ENCODE measurements around the gene UNC13C. TPM values are rescaled to one million over a fixed set of nuclear protein-coding genes. Genes with fewer than 3 reads are reported as not detected.
"Not testable (repeated sequence)": the region's sequence is repeated elsewhere in the genome, so short reads cannot be mapped to it uniquely, and the experiment has no call there.

Gene UNC13C
- not detected in 2 replicates for total RNA-seq

DNA sequence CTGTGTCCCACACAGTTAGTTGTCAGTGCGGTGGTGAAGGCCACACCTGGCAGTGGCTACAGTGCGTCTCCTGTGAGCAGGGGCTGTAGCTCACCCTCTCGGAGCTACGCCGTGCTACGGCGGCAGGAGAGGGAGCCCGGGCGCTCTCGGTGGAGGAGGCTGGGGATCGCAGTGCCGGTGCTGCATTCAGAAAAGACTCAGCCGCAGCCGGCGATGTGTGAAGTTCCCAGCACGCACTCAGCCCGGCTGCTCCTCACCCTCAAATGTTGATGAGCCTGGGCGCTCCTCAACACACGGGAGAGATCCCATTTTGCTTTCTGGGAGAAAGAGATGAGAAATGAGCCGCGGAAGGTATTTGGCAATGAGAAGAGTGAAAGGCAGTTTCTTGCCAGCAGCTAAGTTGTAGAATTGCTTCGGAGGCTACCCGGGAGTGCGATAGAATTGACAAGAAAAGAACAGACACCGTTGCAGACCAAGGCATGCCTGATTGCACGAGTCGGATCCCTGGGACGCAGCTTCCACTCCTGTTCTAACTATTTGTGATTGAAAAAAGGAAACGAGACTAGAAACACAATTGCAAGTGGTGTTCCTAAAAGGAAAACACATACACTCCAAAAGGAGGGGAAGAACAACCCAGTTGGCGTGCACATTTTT, at the start of gene UNC13C:
TSS of gene UNC13C (plus strand) at position 189 of the 654 bp plus-strand sequence. CDS start 34,463 bp downstream, outside the sequence.
- DNase-seq, result no peak
- TF ChIP-seq, protein P1, sequence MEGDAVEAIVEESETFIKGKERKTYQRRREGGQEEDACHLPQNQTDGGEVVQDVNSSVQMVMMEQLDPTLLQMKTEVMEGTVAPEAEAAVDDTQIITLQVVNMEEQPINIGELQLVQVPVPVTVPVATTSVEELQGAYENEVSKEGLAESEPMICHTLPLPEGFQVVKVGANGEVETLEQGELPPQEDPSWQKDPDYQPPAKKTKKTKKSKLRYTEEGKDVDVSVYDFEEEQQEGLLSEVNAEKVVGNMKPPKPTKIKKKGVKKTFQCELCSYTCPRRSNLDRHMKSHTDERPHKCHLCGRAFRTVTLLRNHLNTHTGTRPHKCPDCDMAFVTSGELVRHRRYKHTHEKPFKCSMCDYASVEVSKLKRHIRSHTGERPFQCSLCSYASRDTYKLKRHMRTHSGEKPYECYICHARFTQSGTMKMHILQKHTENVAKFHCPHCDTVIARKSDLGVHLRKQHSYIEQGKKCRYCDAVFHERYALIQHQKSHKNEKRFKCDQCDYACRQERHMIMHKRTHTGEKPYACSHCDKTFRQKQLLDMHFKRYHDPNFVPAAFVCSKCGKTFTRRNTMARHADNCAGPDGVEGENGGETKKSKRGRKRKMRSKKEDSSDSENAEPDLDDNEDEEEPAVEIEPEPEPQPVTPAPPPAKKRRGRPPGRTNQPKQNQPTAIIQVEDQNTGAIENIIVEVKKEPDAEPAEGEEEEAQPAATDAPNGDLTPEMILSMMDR (IDR thresholded peaks at IDR 0.05), result no peak
- Mint-ChIP-seq H3K27me3 (peaks cover 13% of the 10 kb centered on the region), H3K4me1 (no peaks in the 10 kb centered on the region), H3K27ac (no peak within 1 kb of the TSS), H3K9me3 (no peaks in the 10 kb centered on the region), H3K36me3 (ENCODE audit: low read depth) (no peaks in the 10 kb centered on the region), H3K4me3 (no peak within 1 kb of the TSS)
- ATAC-seq (ENCODE audit: low read depth), result no peak
- CTCF ChIA-PET, result no interaction called here
- intact Hi-C loops (cut with micrococcal nuclease), result no loop called here
- POLR2A ChIA-PET, result no interaction called here

DNA sequence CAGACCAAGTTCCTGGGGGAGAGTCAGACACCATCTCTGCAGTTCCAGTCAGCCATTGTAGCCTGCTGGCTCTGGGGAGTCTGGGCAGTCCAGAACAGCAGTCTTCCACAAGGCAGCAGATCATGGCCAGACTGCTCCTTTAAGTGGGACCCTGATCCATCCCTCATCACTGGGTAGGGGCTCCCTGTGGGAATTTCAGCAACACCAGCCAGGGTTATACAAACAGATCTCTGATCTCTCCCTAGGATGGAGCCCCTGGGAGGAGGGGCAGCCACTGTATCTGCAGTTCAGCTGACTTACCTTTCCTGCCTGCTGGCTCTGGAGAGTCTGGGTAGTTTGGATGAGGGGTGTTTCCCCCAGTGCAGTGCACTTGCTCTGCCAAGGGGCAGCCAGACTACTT, 42.1 kb upstream of the UNC13C start:
- H3K9me3 Mint-ChIP-seq, result peaks cover 29% of the 10 kb centered on the region
- DNase-seq, result no peak
- no peak overlapping the region for H3K27ac Mint-ChIP-seq
- no peaks in the 10 kb centered on the region for H3K36me3 Mint-ChIP-seq (ENCODE audit: low read depth)
- no peaks in the 10 kb centered on the region for H3K27me3 Mint-ChIP-seq
- POLR2A ChIA-PET, result no interaction called here
- intact Hi-C loops (cut with micrococcal nuclease), result no loop called here
- no peaks in the 10 kb centered on the region for H3K4me1 Mint-ChIP-seq
- no peak for ATAC-seq (ENCODE audit: low read depth)
- CTCF ChIA-PET, result no interaction called here
- TF ChIP-seq, protein P1 (IDR thresholded peaks at IDR 0.05), result no peak
- no peak overlapping the region for H3K4me3 Mint-ChIP-seq

DNA sequence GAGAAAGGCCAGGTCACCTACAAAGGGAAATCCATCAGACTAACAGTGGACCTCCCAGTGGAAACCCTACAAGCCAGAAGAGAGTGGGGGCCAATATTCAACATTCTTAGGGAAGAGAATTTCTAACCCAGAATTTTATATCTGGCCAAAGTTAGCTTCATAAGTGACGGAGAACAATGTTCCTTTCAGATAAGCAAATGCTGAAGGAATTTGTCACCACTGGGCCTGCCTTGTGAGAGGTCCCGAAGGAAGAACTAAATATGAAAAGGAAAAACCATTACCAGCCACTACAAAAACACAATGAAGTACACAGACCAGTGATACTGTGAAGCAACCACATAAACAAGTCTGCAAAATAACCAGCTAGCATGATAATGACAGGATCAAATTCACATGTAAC, 40.6 kb upstream of the UNC13C start:
- ATAC-seq (ENCODE audit: low read depth); intact Hi-C loops (cut with micrococcal nuclease); H3K27ac Mint-ChIP-seq; H3K4me1 Mint-ChIP-seq; H3K27me3 Mint-ChIP-seq; POLR2A ChIA-PET; DNase-seq; H3K36me3 Mint-ChIP-seq (ENCODE audit: low read depth); CTCF ChIA-PET; H3K4me3 Mint-ChIP-seq: not testable (repeated sequence)
- peaks cover 29% of the 10 kb centered on the region for H3K9me3 Mint-ChIP-seq

DNA sequence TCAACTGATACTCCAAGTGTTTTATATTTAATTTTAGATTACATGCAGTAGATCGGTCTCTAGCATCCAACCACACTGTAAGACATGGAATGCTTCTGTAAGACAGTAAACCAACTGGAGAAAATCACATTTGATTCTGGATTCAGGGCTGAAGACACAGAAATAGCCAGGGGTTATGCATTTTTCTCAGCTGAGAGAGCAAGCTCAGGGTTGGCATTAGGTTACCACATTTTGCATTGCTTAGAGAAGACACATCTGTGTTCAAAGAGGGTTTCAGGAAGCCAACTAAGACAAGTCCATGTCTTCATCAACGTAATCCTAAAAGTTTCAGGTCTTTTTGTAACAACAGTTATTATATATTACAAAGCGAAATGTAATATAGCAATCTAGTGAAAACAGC, 27.7 kb upstream of the UNC13C start:
- Mint-ChIP-seq H3K27ac (no peak overlapping the region), H3K27me3 (no peaks in the 10 kb centered on the region), H3K9me3 (peaks cover 10% of the 10 kb centered on the region), H3K4me3 (no peak overlapping the region), H3K36me3 (ENCODE audit: low read depth) (no peaks in the 10 kb centered on the region), H3K4me1 (no peaks in the 10 kb centered on the region)
- TF ChIP-seq, protein P1 (IDR thresholded peaks at IDR 0.05), result no peak
- intact Hi-C loops (cut with micrococcal nuclease), result no loop called here
- ATAC-seq (ENCODE audit: low read depth) (no peak), DNase-seq (no peak)
- ChIA-PET POLR2A (no interaction called here), CTCF (no interaction called here)

DNA sequence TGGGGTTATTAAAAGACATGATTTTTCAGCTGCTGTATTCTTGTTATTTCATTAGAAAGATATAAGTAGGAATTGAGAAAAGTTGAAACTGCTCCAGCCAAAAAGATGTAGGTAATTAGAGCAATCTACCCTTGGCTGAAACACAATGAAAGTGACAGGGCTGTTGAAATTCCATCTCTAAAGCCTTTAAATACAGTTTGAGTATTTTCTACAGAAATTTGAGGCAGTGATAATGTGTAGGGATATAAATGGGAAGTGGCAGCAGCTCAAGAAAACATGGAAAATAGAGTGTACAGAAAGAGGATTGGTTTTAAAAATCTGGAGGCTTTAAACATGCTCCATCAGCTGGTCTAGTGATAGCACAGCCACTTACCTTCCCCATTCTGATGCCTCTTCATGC, 22.8 kb upstream of the UNC13C start:
- ChIA-PET CTCF (no interaction called here), POLR2A (no interaction called here)
- H3K27me3 Mint-ChIP-seq, result no peaks in the 10 kb centered on the region
- H3K27ac Mint-ChIP-seq, result no peak overlapping the region
- intact Hi-C loops (cut with micrococcal nuclease), result no loop called here
- H3K36me3 Mint-ChIP-seq (ENCODE audit: low read depth), result no peaks in the 10 kb centered on the region
- TF ChIP-seq, protein P1 (IDR thresholded peaks at IDR 0.05), result no peak
- no peak for DNase-seq
- no peaks in the 10 kb centered on the region for H3K9me3 Mint-ChIP-seq
- ATAC-seq (ENCODE audit: low read depth), result no peak
- no peaks in the 10 kb centered on the region for H3K4me1 Mint-ChIP-seq
- no peak overlapping the region for H3K4me3 Mint-ChIP-seq

Measured in activated B cell treated with CpG ODN at 0.5 μM for 24 hours (primary cell).